ENCODE measurements around the gene MTMR2. TPM values are rescaled to one million over a fixed set of nuclear protein-coding genes. Genes with fewer than 3 reads are reported as not detected.

The MTMR2 gene
- total and polyA plus RNA-seq, 10 of the 15 experiments (the other 5 are each of a cell fraction or from before 2014, with no cell fraction given): 7.6 to 46.6 (median 22.5) TPM

GRCh38 chr11:95867105-95867504, 56.8 kb downstream of the MTMR2 start:
- FAIRE-seq (no peak), DNase-seq (ENCODE audit: low read depth, low spot score) (no peak), ATAC-seq (no peak)
- Histone ChIP-seq H3K79me2 (ENCODE audit: control insufficient read depth, insufficient read depth, low read length) (no peaks in the 10 kb centered on the region), H3K27me3 (replicated peaks in 1 of 2; ENCODE audit: control insufficient read depth in 2 of 2, insufficient read depth in 2 of 2, low read length in 1 of 2) (no peaks in the 10 kb centered on the region), H3K4me2 (ENCODE audit: control insufficient read depth, insufficient read depth) (no peak overlapping the region), H2AFZ (ENCODE audit: control insufficient read depth, low read depth, low read length) (no peak overlapping the region), H3K9ac (ENCODE audit: control insufficient read depth, insufficient read depth, low read length) (no peak overlapping the region), H4K20me1 (ENCODE audit: control insufficient read depth, insufficient read depth) (no peaks in the 10 kb centered on the region), H3K27ac (ENCODE audit: control insufficient read depth, insufficient read depth) (no peak overlapping the region), H3K4me1 (ENCODE audit: control insufficient read depth, insufficient read depth, low read length) (no peaks in the 10 kb centered on the region), H3K9me3 (replicated peaks; ENCODE audit: control insufficient read depth, insufficient read depth, low read length) (no peaks in the 10 kb centered on the region), H3K4me3 (no peak overlapping the region), H3K36me3 (ENCODE audit: control insufficient read depth in 2 of 2, insufficient read depth in 2 of 2, low read length in 1 of 2) (no peaks in the 10 kb centered on the region)
- WGBS (ENCODE audit: insufficient coverage, insufficient replicate concordance, low lambda C conversion rate, missing lambda C conversion rate): 82% methylated on average over 6 of the region's 6 CpGs
- no TSS peak for BruUV-seq (replicated peaks)
- POLR2A ChIA-PET: no interaction called here
- intact Hi-C loops (cut with micrococcal nuclease; ENCODE audit: unreplicated experiment): no loop called here
- in situ Hi-C loops (cut with MboI): no loop called here
- RAD21 ChIA-PET (ENCODE audit: unreplicated experiment): no interaction called here
- SMC1A ChIA-PET (ENCODE audit: uncharacterized antibody, unreplicated experiment): no interaction called here
- CTCF ChIA-PET: no interaction called here
- TF ChIP-seq HCFC1 (IDR thresholded peaks at IDR 0.05; ENCODE audit: low read length): no peak
- no peak for TF ChIP-seq NFYA (IDR thresholded peaks at IDR 0.05; ENCODE audit: borderline replicate concordance, low read depth, low read length)
- no peak for TF ChIP-seq CEBPZ (IDR thresholded peaks at IDR 0.05; ENCODE audit: low read depth, low read length)
- TF ChIP-seq ZBTB33 (IDR thresholded peaks at IDR 0.05): no peak
- no peak for TF ChIP-seq ZNF207 (IDR thresholded peaks at IDR 0.05; ENCODE audit: borderline replicate concordance)
- TF ChIP-seq MXI1 (IDR thresholded peaks at IDR 0.05; ENCODE audit: low read depth, low read length): no peak
- no peak for TF ChIP-seq MTA3 (IDR thresholded peaks at IDR 0.05; ENCODE audit: borderline replicate concordance, low read length)
- no peak for TF ChIP-seq LARP7 (IDR thresholded peaks at IDR 0.05)
- TF ChIP-seq ZNF687 (IDR thresholded peaks at IDR 0.05): no peak
- TF ChIP-seq TARDBP (IDR thresholded peaks at IDR 0.05; ENCODE audit: borderline replicate concordance): no peak
- no peak for TF ChIP-seq RBBP5 (conservative IDR thresholded peaks at IDR 0.05)
- no peak for TF ChIP-seq USF1 (IDR thresholded peaks at IDR 0.05; ENCODE audit: borderline replicate concordance, extremely low read length, insufficient read depth, low read depth, low read length)
- TF ChIP-seq IRF3 (IDR thresholded peaks at IDR 0.05): no peak
- no peak for TF ChIP-seq SP1 (IDR thresholded peaks at IDR 0.05; ENCODE audit: low read depth, low read length)
- no peak for TF ChIP-seq SMAD1 (IDR thresholded peaks at IDR 0.05; ENCODE audit: low read depth, partially characterized antibody)
